DMS79 (cell line): Measurements from ENCODE around the gene ANKS1B.
"Not testable (repeated sequence)": the region's sequence is repeated elsewhere in the genome, so short reads cannot be mapped to it uniquely, and the experiment has no call there.

ENCODE experiments used
- DNase-seq: peaks from one replicate; lab custom pipeline; 2025; lab: John Stamatoyannopoulos, UW

ANKS1B gene

DNA sequence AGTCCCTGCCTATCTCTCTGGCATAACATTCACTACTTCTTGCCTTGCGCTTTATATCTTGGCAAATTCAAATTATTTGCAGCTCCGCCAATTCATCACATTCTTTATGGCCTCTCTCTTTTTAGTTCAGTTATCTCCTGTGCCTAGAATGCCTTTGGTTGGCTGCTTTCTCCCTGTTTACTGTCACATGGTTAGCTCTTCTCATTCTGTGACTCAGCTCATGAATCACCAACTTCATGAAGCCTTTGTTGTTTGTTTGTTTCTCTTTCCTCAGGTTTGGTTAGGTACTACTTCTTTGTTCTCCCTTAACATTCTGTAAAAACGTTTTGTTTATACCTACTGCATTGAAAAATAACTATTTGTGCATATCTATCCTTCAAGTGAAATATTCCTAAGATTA is 713.7 kb downstream of the ANKS1B start:
- no peak for DNase-seq

DNA sequence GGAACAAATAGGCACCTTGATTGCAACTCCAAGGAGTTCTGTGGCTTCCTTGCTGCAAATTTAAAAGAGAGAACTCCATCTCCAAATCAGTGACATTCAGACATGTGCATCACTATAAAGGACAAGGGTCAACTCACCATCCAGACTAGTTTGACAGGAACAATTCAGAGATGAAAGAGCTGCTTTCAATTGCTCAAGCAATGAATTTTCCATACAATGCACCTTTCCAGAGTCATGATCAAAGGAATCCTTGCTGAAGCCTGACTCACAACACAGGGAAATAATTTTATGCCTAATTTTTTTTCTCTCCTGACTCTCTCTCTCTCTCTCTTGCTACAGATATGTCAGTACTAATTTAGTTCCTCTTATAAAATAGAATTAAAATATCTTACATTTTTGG is 717.7 kb downstream of the ANKS1B start:
- no peak for DNase-seq

DNA sequence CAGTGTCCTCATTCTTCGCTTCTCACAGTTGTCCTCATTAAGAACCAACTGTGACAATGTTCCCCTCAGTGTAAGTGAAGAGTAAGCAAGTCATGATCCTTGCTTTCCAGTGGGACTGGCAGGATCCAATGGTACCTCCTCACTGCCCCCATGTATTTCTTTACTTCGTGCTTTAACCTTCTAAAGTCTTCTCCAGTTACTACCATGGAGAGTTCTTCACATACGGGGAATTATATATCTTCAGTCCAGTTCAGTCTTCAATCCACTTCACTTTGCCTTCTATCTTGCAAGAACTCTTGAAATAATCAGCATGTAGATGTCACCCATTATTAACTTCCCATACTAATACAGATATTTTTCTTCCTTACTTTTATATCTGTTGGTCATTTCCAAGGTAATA is 719.1 kb downstream of the ANKS1B start:
- no peak for DNase-seq

DNA sequence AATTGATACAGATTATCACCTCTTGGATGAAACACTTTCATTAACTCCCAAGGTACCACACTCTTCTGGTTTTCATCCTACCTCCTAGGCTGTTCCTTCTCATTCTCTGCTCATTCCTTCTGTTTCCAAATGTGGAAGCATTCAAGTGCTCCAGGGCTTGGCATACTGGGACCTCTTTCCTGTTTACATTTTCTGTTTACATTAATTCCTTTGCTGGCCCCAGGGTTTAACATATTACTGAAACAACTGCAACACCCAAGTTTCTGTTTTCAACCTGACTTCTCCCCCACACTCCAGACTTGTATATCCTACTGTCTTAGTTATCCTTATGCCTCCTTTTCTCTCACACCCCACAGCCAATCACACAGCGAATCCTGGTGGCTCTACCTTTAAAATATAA is 723.5 kb downstream of the ANKS1B start:
- no peak for DNase-seq

DNA sequence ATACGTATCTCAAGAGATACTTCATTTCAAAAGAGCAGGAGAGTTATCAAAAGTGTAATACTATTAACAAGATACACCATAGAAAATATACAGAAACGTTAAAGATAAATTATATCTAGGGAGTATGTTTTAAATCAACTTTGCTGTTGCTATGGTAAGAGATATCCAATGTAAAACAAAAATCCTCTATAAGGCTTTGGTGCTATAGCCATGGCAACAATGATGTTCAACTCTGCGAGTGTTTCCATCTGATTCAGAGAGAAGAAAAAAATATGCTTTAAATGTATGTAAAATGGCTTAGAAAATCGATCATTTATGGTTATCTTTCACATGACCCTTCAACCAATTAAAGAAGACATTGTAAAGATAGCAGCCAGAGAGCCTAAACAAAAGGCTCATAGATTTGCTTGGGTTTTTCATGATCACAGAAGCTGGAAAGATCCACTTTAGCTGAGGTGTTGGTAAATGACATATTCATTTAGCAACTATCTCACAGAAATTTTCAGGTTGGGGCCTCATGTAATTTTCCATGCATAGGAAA is 724.2 kb downstream of the ANKS1B start:
- DNase-seq: no peak

DNA sequence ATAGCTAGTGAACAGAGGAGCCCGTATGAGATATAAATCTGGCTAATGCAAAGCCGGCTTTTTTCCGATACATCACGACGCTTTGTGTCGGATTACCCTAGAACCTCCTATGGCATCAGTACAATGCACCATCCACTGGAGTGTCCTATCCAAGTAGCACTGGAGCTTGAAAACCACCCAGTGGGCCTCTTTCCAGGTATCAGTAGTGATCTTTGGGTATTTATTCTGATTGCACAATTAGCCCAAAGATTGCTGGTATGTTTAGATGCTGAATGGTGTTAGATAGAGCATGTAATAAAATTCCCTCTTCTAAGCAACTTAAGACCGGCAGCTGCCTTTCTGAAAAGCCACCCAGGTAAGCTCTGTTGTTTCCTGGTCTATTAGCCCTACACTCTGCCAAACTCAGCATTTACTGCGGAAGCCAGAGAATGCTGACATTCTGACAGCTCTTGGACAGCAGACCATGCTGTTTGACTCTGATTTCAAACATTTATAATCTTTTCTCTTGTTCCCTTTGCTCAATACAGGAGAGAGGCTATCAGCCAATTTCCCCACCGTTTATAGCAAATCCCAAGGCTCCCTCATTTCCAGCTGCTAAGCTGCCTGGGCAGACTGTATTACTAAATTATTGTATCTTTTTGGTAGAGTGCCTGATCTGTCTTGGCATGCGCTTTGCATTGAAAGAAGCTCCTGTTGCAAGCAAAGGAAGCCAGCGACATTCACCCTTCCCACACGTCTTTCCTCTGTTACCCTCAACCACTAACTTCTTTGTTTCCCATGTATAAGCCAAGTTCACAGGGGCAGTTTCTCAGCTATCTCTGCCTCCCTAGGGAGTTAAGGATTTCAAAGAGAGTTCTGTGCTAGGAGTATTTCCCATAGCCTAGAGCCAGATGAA is 725.4 kb downstream of the ANKS1B start:
- no peak for DNase-seq

DNA sequence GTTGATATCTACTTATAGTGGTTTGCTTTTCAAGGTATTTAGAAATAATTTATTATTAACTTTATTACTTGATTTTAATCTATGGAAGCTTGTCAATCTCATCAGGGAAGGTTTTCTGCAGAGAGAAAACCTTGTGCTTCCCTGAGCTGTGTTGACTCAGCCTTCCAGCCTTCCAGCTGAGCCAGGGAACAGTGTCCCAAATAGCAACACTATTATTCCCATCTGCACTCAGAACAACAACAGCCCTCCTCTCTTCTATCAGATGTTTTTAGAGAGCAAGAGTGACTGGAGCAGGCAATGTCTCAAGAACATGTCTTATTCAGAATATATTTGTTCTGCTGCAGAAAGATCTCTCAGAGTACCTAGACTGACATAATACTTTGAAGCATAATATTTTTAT is 727.1 kb downstream of the ANKS1B start:
- DNase-seq: no peak

DNA sequence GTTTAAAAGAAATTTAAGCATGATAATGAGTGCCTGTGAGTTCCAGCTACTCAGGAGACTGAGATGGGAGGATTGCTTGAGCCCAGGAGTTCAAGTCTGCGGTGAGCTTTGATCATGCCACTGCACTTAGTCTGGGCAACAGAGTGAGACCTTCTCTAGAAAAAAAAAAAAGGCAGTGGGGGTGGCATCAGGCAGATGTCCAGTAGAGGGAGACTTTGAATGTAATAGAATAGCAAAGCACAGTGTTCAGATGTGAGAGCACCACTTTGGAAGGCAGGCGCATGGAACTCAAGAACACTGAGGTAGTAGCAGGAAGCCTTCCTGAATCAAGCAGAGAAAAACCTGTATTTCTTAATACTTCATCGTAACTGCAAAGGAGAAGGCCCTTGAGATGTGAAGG is 731.7 kb downstream of the ANKS1B start:
- DNase-seq: no peak

DNA sequence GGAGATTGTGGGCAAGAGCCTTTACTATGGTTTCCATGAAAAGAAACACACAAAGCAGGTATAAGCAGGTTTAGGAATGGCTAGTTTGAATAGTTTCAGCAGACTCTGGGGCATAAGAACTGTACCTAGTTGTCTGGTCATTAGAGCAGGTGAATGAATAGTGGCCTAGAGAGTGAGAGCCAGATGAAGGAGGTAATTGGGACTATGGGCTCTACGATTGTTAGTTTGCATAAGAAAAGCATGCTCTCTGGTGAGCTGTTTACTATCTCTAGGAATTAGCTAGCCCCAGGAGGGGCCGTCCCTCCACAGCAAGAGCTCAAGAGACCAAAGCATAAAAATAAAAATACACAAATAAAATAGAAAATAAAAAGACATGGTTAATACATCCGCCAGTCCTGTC is 734.6 kb downstream of the ANKS1B start:
- DNase-seq: no peak

DNA sequence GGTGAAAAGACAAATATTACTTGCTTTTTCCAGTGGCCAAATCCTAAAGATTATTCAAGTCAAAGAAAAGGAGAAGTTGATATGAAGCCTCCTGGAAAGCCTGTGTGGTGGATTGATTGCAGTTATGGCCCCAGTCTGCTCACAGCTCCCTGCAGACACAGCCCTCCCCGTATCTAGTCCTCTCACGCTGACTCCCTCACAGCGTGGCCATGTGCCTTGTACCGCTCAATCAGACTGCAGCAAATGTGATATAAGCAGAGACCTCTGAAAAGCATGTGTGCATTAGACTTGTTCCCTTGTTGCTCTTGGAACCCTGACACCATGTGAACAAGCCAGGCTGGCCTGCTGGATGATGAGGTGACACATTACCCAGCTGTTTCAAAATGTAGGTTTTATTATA is 735.2 kb downstream of the ANKS1B start:
- no peak for DNase-seq

DNA sequence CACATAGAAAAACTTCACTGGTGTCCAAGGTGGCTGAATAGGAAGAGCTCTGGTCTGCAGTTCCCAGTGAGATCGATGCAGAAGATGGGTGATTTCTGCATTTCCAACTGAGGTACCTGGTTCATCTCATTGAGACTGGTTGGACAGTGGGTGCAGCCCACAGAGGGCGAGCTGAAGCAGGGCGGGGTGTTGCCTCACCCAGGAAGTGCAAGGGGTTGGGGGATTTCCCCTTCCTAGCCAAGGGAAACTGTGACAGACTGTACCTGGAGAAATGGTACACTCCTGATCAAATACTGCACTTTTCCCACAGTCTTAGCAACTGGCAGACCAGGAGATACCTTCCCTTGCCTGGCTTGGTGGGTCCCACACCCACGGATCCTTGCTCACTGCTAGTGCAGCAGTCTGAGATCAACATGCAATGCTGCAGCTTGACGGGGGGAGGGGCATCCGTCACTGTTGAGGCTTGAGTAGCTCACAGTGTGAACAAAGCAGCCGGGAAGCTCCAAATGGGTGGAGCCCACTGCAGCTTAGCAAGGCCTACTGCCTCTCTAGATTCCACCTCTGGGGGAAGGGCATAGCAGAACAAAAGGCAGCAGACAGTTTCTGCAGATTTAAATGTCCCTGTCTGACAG is 746.7 kb downstream of the ANKS1B start:
- DNase-seq: not testable (repeated sequence)

DNA sequence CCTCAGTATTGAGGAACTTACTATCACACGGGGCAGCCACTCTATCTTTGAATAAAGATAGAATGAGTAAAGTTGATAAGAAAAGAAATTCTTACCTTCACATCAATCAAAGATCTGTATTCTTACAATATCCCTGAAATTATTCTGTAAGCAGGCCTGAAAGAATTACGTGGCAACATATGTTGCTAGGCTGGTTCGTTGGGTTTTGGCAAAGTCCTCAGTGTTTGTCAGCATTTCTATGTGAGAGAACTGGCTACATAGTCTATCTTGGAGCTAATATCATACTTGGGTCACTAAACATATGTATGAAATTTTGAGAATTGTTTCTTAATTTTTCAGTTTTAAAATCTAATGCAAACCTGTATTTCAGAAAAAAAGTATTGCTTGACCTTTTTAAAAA is 749.4 kb downstream of the ANKS1B start:
- no peak for DNase-seq

DNA sequence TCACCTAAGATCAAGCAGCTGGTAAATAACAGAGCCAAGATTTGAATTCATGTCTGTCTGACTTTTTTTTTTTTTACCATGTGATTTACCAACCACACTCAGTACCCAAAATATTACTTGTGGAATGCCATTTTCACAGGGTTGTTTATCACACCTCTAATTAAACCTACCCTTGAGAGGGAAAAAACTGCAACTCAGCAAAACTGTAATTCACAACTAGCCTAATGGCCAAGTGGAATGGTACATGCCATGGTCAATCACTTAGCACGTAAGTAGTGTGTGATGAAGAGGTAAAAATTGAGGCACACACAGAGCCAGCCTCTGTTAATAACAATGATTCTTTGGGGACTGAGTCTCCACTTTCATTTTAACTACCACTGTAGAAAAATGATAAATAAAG is 750.0 kb downstream of the ANKS1B start:
- no peak for DNase-seq

DNA sequence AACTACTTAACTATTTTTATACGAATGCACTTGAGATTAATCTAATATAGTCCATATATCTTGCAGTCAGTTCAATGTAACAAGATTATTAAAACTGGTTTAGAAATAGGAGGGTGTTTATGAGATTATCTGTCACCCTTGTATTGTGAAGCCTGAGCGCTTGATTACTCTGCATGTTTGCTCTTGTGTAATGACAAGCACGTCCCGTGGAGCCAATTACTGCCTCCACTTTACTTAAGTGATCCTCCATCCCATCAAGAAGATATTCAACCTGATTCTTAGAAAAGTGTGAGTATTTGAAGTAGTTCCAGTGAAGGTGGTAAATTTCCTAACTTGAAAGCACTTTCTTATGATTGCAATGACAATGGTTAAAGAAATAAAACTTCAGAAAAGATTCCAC is 752.4 kb downstream of the ANKS1B start:
- DNase-seq: no peak

DNA sequence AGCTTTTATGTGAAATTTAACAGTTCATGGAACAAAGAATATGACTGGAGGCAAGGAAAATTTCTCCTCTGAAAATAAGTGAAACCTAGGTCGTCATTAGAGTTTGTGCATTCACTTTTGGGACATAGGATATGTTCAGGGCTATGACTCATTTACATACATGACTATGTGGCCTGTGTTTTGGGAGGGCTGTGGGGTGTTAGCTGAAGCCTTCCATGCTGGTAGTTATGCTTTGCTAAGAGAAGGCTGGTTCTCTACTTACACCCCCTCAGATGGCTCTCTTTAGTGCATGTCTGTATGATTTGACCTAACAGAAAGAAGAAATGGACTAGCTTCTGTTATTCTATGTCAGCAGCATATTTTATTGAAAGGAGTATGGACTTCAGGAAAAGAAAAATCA is 753.7 kb downstream of the ANKS1B start:
- DNase-seq: no peak

DNA sequence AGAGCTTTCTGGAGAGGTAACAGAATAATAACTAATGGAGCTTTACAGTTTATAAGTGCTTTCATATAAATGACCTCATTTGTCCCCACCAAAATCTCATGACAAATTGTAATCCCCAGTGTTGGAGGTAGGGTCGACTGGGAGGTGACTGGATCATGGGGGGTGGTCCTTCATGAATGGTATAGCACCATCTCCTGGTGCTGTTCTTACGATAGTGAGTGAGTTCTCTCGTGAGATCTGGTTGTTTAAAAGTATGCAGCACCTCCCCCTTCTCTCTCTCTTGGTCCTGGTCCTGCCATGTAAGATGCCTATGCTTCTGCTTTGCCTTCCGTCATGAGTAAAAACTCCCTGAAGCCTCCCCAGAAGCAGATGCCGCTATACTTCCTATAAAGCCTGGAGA is 760.5 kb downstream of the ANKS1B start:
- no peak for DNase-seq

DNA sequence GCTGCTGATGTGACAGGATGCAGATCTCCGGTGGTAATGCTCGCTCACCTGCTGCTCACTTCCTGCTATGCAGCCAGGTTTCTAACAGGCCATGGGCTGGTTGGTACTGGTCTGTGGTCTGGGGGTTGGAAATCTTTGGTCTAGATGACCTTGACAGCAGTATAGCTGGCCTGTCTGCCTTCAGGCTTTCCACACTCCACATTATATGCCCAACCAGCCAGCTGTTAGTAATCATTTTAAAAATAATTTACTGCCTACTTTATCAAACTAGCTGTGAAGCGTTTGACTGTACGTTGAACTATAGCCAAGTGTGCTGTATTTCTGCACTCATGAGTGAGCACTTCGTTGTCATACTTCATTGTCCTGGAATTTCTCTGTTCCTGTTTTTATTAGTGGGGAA is 761.2 kb downstream of the ANKS1B start:
- DNase-seq: no peak

DNA sequence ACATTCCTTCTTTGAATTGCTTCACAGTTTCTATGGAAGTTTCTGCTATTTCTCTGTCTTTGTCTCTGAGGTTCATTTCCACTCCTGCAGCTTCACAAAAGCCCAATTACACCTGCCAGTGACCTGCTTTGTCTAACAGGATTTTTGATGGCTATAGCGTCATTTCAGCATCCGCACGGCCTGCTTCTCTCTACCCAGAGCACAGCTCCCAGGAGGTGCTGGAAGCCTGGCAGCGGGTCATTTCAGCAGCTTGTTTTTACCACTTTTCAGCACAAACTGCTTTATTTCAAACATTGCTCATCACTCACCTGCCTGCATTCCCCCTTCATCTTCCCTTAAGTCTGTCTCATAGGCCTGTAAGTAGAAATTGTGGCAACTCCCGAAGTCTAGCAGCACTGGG is 771.7 kb downstream of the ANKS1B start:
- no peak for DNase-seq

DNA sequence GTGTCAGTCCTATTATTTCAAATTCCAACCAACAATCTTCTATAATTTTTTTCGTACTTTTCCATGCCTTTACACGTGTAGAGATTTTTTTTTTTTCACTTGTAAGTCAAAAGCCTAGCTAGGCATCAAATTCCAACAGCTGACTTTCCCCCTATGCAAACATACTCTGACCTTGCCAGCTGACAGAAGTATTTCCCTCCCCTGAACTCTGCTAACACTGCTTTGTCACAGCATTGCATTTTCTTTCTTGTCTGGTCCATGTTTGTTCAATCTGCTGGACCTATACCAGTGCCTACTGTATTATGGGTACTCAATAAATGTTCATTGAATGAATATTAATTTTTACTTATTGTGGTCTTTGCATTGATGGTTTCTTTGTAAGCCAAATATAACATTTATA is 772.5 kb downstream of the ANKS1B start:
- no peak for DNase-seq

DNA sequence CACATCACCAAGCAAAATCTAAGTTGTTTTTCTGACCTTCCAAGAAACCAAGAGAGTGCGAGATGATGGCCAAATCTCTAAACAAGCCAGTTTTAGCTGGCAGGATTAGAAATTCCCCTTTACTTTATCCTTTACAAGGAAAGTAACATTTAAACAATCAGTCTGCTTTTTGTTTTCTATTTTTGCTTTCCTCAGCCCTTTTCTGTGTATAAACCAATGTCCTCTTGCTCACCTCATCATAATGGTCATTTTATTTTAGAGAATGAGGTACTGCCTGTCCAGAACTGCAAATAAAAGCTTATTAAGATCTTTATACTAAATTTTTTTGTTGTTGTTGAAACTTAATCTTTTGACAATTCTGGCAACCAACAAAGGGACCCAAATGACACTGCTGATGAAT is 779.6 kb downstream of the ANKS1B start:
- DNase-seq: no peak

DNA sequence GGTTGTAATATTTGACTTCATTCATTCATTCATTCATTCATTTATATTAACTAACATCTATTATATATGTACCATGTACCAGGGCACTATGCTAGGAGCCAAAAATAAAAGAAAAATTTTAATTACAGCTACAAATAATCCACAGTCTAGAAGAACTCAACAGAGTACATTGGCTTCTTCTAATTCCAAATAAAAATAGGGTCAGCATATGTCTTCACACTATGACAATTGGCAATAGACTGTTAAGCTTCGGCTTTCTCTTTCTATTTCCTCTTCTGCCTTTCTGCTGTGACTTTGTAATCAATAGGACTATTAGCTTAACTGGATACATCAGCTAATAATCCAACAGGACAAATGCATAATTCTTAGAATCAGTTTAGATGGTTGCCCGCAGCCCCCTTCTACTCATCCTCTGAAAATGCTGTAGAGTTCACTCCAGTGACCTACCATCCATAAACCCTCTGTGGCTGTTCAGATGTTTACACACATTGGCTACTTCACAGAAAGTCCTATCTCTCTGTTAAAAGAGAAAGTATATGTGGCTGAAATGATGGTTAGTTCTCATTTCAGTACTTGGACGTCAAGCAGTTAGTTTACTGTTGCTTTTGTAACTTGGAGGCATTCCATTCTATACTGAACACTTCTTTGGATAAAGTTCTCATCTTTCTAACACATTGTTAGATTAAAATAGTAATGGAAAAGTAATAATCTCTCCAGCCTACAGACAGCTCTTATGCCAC is 782.7 kb downstream of the ANKS1B start:
- no peak for DNase-seq

DNA sequence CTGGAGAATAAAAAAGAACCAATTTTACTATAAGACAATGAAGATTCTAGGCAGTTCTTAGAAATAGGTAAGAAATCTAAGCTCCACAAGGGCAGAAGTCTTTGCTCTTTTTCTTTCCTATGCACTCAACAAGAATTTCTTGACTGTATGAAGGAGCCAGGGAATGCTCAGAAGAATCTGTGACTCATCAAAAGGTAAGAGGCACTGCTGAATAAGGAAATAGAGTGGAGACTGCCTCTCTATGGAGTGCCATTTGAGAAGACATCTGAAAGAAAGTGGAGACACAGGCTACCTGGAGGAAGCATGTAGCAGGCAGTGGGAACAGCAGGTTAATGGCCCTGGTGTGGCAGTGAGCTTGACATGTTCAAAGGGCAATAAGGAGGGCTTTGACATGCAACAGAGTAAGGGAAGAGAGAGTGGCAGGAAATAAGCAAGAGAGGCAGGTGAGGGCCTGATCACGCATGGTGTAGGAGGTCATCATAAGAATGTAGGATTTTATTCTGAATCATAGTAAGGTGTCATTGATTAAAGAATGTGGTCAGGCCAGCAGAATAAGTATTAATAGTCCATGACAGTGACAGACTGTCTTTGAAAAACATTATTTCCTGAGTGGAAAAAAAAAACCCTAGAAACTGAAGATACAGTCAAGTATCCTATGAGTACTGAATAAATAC is 783.9 kb downstream of the ANKS1B start:
- no peak for DNase-seq
